K562 (cell line): Measurements from ENCODE around the gene NABP2. TPM values are rescaled to one million over a fixed set of nuclear protein-coding genes. Genes with fewer than 3 reads are reported as not detected.

ENCODE experiments used
- ATAC-seq: fragments of 200-7000 bp; cut with Tn5 transposase; 3 replicates; pipeline ENCODE4 v1.9.1; 2020; ENCODE audit warnings: moderate library complexity
- BruUV-seq: library from RNA; stranded (reverse); fragments of 400-500 nt; replicated peaks from 2 replicates; lab custom pipeline; 2021; lab: Mats Ljungman, UMichigan
- CTCF ChIA-PET: fragments of 300-600 bp; formaldehyde crosslinking; extraction: SDS; loops from one replicate; lab custom pipeline; 2021; ENCODE audit warnings: low intra/inter-chr PET ratio; lab: Yijun Ruan, JAX
- POLR2A ChIA-PET: fragments of 300-600, 350-650 bp; sonication (Branson Sonifier 250); formaldehyde crosslinking; extraction: SDS; loops from one replicate; lab custom pipeline; 2021; ENCODE audit warnings: antibody characterized with exemption, inconsistent platforms; lab: Yijun Ruan, JAX
- DNase-seq, 4 experiments: peaks; one replicate each; pipeline versions ENCODE4 v3.0.0 to v3.0.0-alpha.2; 2011 to 2018; ENCODE audit warnings: low spot score in 3 of 4, mixed read lengths in 3 of 4; ENCODE audit errors: extremely low read depth in 1 of 4
- FAIRE-seq: peaks from 2 replicates; lab custom pipeline; 2011; peaks lifted over from hg19 to GRCh38; lab: Jason Lieb, UNC
- H2AFZ ChIP-seq: 2 replicates; pipeline ENCODE4 v1.6.0; 2011; ENCODE audit warnings: low read depth, low read length, control low read depth, inconsistent platforms
- H3K27ac ChIP-seq: fragments of 200-600 bp; 3 replicates; pipeline ENCODE4 v1.8.0; 2011; ENCODE audit warnings: low read depth, mild to moderate bottlenecking, control low read depth, inconsistent platforms, low read length, moderate library complexity, mixed read lengths; ENCODE audit errors: extremely low read depth
- H3K27me3 ChIP-seq, 2 experiments: fragments of 300-600 bp in 1 of 2; 2 replicates in 1 of 2; 3 replicates in 1 of 2; pipeline versions ENCODE4 v1.6.0 to v1.8.0; 2011; ENCODE audit warnings: inconsistent platforms in 2 of 2, low read length in 2 of 2, mild to moderate bottlenecking in 1 of 2, mixed read lengths in 1 of 2, moderate library complexity in 1 of 2; ENCODE audit not compliant: control insufficient read depth in 2 of 2, insufficient read depth in 2 of 2
- H3K36me3 ChIP-seq: fragments of 300-600 bp; 3 replicates; pipeline ENCODE4 v1.8.0; 2011; ENCODE audit warnings: mild to moderate bottlenecking, low read length, inconsistent platforms; ENCODE audit not compliant: control insufficient read depth, insufficient read depth
- H3K4me1 ChIP-seq, 2 experiments: fragments of 200-600 bp in 1 of 2; replicated peaks in 1 of 2; 2 replicates in 1 of 2; 3 replicates in 1 of 2; pipeline versions ENCODE4 v1.5.1 to v1.8.0; 2011; ENCODE audit warnings: inconsistent platforms in 2 of 2, low read length in 2 of 2, mild to moderate bottlenecking in 1 of 2, mixed read lengths in 1 of 2, moderate library complexity in 1 of 2; ENCODE audit not compliant: control insufficient read depth in 2 of 2, insufficient read depth in 2 of 2
- H3K4me2 ChIP-seq: 2 replicates; pipeline ENCODE4 v1.6.1; 2011; ENCODE audit warnings: low read length, control low read depth, inconsistent platforms, mixed read lengths; ENCODE audit not compliant: insufficient read depth
- H3K4me3 ChIP-seq: fragments of 200-600 bp; sonication (generic), shearing (Covaris generic); 2 replicates; pipeline ENCODE4 v1.5.1; 2016; ENCODE audit warnings: control low read depth, inconsistent platforms
- H3K79me2 ChIP-seq: fragments of 200-600 bp; 3 replicates; pipeline ENCODE4 v1.8.0; 2011; ENCODE audit warnings: low read length, inconsistent platforms; ENCODE audit not compliant: control insufficient read depth, insufficient read depth
- H3K9ac ChIP-seq, 2 experiments: 2 replicates each; pipeline versions ENCODE4 v1.6.0 to v1.6.1; 2011; ENCODE audit warnings: low read depth in 2 of 2, low read length in 2 of 2, control low read depth in 1 of 2, inconsistent platforms in 1 of 2, mild to moderate bottlenecking in 1 of 2, mixed read lengths in 1 of 2; ENCODE audit not compliant: insufficient read depth in 1 of 2
- H3K9me1 ChIP-seq: one replicate; pipeline ENCODE4 v1.6.0; 2011; ENCODE audit warnings: inconsistent platforms, mild to moderate bottlenecking, low read length, moderate library complexity; ENCODE audit not compliant: control insufficient read depth, insufficient read depth
- H3K9me3 ChIP-seq: replicated peaks from 2 replicates; pipeline ENCODE4 v1.5.1; 2011; ENCODE audit warnings: low read depth, low read length, inconsistent platforms; ENCODE audit not compliant: control insufficient read depth, insufficient read depth
- H4K20me1 ChIP-seq: replicated peaks from 2 replicates; pipeline ENCODE4 v1.6.1; 2011; ENCODE audit warnings: low read length, inconsistent platforms, mixed read lengths; ENCODE audit not compliant: control insufficient read depth, insufficient read depth
- ATF1 ChIP-seq, 2 experiments: fragments of 450-650 bp in 1 of 2; IDR thresholded peaks; 2 replicates each; pipeline ENCODE4 v1.6.1; 2016; ENCODE audit warnings: missing compliant biosample characterization in 1 of 2, missing genetic modification characterization in 1 of 2
- CBFB ChIP-seq: sonication (generic); formaldehyde crosslinking; IDR thresholded peaks from 2 replicates; pipeline ENCODE4 v1.4.0; 2020; ENCODE audit warnings: mild to moderate bottlenecking, missing genetic modification reagents
- FOXK2 ChIP-seq, 2 experiments: fragments of 450-650 bp; IDR thresholded peaks in 1 of 2; conservative IDR thresholded peaks in 1 of 2; 2 replicates each; pipeline ENCODE4 v1.6.1; 2016; ENCODE audit warnings: low read depth in 2 of 2, mild to moderate bottlenecking in 1 of 2
- GATAD2A ChIP-seq: fragments of 450-650 bp; IDR thresholded peaks from 2 replicates; pipeline ENCODE4 v1.6.1; 2017
- HES1 ChIP-seq: fragments of 450-650 bp; IDR thresholded peaks from 2 replicates; pipeline ENCODE4 v1.6.1; 2016; ENCODE audit warnings: low read depth, mild to moderate bottlenecking, moderate library complexity
- HIVEP1 ChIP-seq: fragments of 250-450 bp; sonication (Bioruptor Pico); IDR thresholded peaks from 2 replicates; pipeline ENCODE4 v1.4.0; 2020; ENCODE audit warnings: mild to moderate bottlenecking
- HOXB6 ChIP-seq: fragments of 250-450 bp; sonication (Bioruptor Pico); IDR thresholded peaks from 2 replicates; pipeline ENCODE4 v1.5.1; 2022; ENCODE audit warnings: mild to moderate bottlenecking, borderline replicate concordance
- SIN3B ChIP-seq: fragments of 450-650 bp; IDR thresholded peaks from 2 replicates; pipeline ENCODE4 v1.6.1; 2017; ENCODE audit warnings: low read depth, mild to moderate bottlenecking, moderate library complexity
- SMARCC2 ChIP-seq: fragments of 450-650 bp; IDR thresholded peaks from 2 replicates; pipeline ENCODE4 v1.6.1; 2017; ENCODE audit warnings: antibody characterized with exemption, moderate library complexity, mild to moderate bottlenecking, low read depth
- USF1 ChIP-seq: sonication (generic); formaldehyde crosslinking; IDR thresholded peaks from 2 replicates; pipeline ENCODE4 v1.9.0; 2022; ENCODE audit warnings: mild to moderate bottlenecking, missing genetic modification reagents
- ZMIZ1 ChIP-seq, 2 experiments: fragments of 150-350 bp in 1 of 2; IDR thresholded peaks; 2 replicates each; pipeline ENCODE4 v1.6.1; 2012 to 2016; ENCODE audit warnings: low read depth in 2 of 2, low read length in 2 of 2, mild to moderate bottlenecking in 1 of 2, moderate library complexity in 1 of 2
- ZNF124 ChIP-seq: sonication (generic); formaldehyde crosslinking; IDR thresholded peaks from 2 replicates; pipeline ENCODE4 v1.8.1; 2022; ENCODE audit warnings: missing genetic modification reagents
- ZNF239 ChIP-seq: fragments of 250-450 bp; sonication (Bioruptor Pico); IDR thresholded peaks from 2 replicates; pipeline ENCODE4 v1.4.0; 2020; ENCODE audit warnings: mild to moderate bottlenecking
- ZNF347 ChIP-seq: fragments of 450-650 bp; formaldehyde crosslinking; IDR thresholded peaks from 2 replicates; pipeline ENCODE4 v1.4.0; 2020; ENCODE audit warnings: low read depth, mild to moderate bottlenecking, moderate library complexity
- WGBS: fragments of 100-300 bp; shearing (Covaris generic); methylation state at CpG from one replicate; pipeline ENCODE4 v1.1.6; 2016; ENCODE audit warnings: low coverage, mixed read lengths; ENCODE audit not compliant: insufficient coverage; ENCODE audit errors: missing lambda C conversion rate; 5-methylcytosine and 5-hydroxymethylcytosine counted together
- in situ Hi-C: fragments of 300-500 bp; cut with MboI; formaldehyde crosslinking; loops from 4 replicates; pipeline ENCODE4 v1.15.0; 2018; ENCODE audit warnings: inconsistent platforms, mixed read lengths
- intact Hi-C: fragments of 100-400 bp; cut with micrococcal nuclease; formaldehyde crosslinking; loops from 2 replicates; pipeline ENCODE4 v1.14.2; 2022
- polyA plus RNA-seq, 8 experiments: library from polyadenylated mRNA; depleted of rRNA in 4 of 8; stranded (reverse) in 5 of 8; unstranded in 3 of 8; fragments of >200 nt; fragmentation: Nextera tagmentation in 2 of 8; fragmentation: Illumina TruSeq in 1 of 8; extraction: Ambion mirVana in 2 of 8; extraction: Trizol in 1 of 8; gene quantifications; 2 replicates each; pipeline versions ENCODE4 v1.2.1 to v1.2.3, GENCODE V29; 2011 to 2014; ENCODE audit warnings: inconsistent platforms in 1 of 8, missing spikeins in 1 of 8
- total RNA-seq, 7 experiments: library from RNA; depleted of rRNA in 6 of 7; stranded (reverse); fragments of >200 nt in 6 of 7; fragmentation: Illumina TruSeq in 2 of 7; extraction: Trizol in 2 of 7; gene quantifications; 2 replicates each; pipeline versions ENCODE4 v1.2.1 to v1.2.3, GENCODE V29; 2011 to 2021; ENCODE audit warnings: low replicate concordance in 1 of 7
- TF ChIP-seq, protein P1 (sequence below): sonication (generic); formaldehyde crosslinking; IDR thresholded peaks from 2 replicates; pipeline ENCODE4 v1.8.0; 2022; ENCODE audit warnings: mild to moderate bottlenecking, missing genetic modification reagents

The NABP2 gene
- total and polyA plus RNA-seq, 9 of the 15 experiments (the other 6 are each of a cell fraction or from before 2014, with no cell fraction given) = 11.3 to 60.6 (median 43.5) TPM

- Histone ChIP-seq H3K4me1 (peaks cover 20 to 31% of the 10 kb centered on the region in 2 experiments; a peak in 4 of 5 replicates), H3K4me2 (peak within 1 kb of the TSS; percentile 96), H3K4me3 (peak within 1 kb of the TSS; percentile 90), H3K79me2 (peaks cover 47% of the 10 kb centered on the region), H3K36me3 (peaks cover 4% of the 10 kb centered on the region; the same call in 2 of the 3 replicates), H3K27ac (peak within 1 kb of the TSS; percentile 93), H3K9me3 (no peaks in the 10 kb centered on the region), H2AFZ (peak within 1 kb of the TSS; percentile 96), H3K27me3 (no peaks in the 10 kb centered on the region), H3K9me1 (no peaks in the 10 kb centered on the region), H3K9ac (peak within 1 kb of the TSS; percentile 85 to 97), H4K20me1 (no peaks in the 10 kb centered on the region)
- peak; percentile 87 for ATAC-seq
- peak; percentile 97 for FAIRE-seq
- TSS peak; percentile 82 for BruUV-seq
- DNase-seq = peak; percentile 94 to 97 (median 95)
- ChIA-PET CTCF (interaction anchor here (1.1 to 1.4 kb wide), 2 partner anchors 29 to 32 kb away, joined by 3 to 5 read pairs; partner anchors contain the start of gene SMARCC2), POLR2A (interaction anchor here (0.5 to 3.4 kb wide), 32 partner anchors 9 to 1993 kb away, joined by 3 to 68 read pairs (median 5); partner anchors contain the start of genes COQ10A, CS, ESYT1 and MYL6)
- 1% methylated on average over 38 of the region's 42 CpGs for WGBS
- intact Hi-C loops = loop anchor here (10.0 kb wide), 1 partner anchor 177 kb away; the partner anchor contains the start of gene RPS26
- in situ Hi-C loops = no loop called here
- TF ChIP-seq ZNF347 (CRISPR knock-in tag) = no peak
- 0 out of 2 replicates have a peak, but pooled peaks have one; percentile 9 for TF ChIP-seq HES1
- peak in 1 of 2 experiments; percentile 56; a peak in 2 of 4 replicates for TF ChIP-seq ZMIZ1 (IDR thresholded peaks at IDR 0.05; ENCODE audit: low read depth in 2 of 2, low read length in 2 of 2)
- no peak for TF ChIP-seq ZNF239 (CRISPR knock-in tag)
- TF ChIP-seq FOXK2 (conservative IDR thresholded peaks at IDR 0.05 in 1 of 2, IDR thresholded peaks at IDR 0.05 in 1 of 2; ENCODE audit: low read depth in 2 of 2) = peak; percentile 23 to 32; a peak in 2 of 4 replicates
- TF ChIP-seq SIN3B = no peak
- no peak for TF ChIP-seq ATF1 (CRISPR knock-in tag; IDR thresholded peaks at IDR 0.05)
- TF ChIP-seq ATF1 (tag; IDR thresholded peaks at IDR 0.05) = peak; percentile 94
- no peak for TF ChIP-seq HOXB6 (CRISPR knock-in tag)
- TF ChIP-seq ZNF124 = no peak
- TF ChIP-seq SMARCC2 = no peak
- TF ChIP-seq GATAD2A = 0 out of 2 replicates have a peak, but pooled peaks have one; percentile 39
- TF ChIP-seq USF1 = peak; percentile 30; the same call in 1 of the 2 replicates
- TF ChIP-seq, protein P1, sequence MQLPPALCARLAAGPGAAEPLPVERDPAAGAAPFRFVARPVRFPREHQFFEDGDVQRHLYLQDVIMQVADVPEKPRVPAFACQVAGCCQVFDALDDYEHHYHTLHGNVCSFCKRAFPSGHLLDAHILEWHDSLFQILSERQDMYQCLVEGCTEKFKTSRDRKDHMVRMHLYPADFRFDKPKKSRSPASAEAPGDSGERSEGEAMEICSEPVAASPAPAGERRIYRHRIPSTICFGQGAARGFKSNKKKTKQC (CRISPR knock-in tag) = peak; percentile 72
- peak; percentile 66; the same call in 1 of the 2 replicates for TF ChIP-seq CBFB (CRISPR knock-in tag)
- TF ChIP-seq HIVEP1 (CRISPR knock-in tag) = no peak
Measured at GRCh38 chr12:56221757-56222530, 2.2 kb upstream of the NABP2 start, which contains the start of gene RNF41. Gene RNF41, minus strand, starts transcription at chr12:56221922. Its CDS starts 7,875 bp downstream, at chr12:56214047.
